ACC112 (cell line): Measurements from ENCODE around the gene SASH3.
A peak's percentile ranks its signal among the peaks of the same experiment; 100 is the strongest.

ENCODE experiments used
- H2AFZ ChIP-seq: fragments of 200-600 bp; sonication (generic); one replicate; pipeline ENCODE4 v1.6.0; 2017; ENCODE audit warnings: antibody characterized with exemption, low read length; ENCODE audit not compliant: unreplicated experiment
- H3K27ac ChIP-seq: fragments of 200-600 bp; sonication (generic); 2 replicates; pipeline ENCODE4 v1.5.1; 2014; ENCODE audit warnings: low read depth, mild to moderate bottlenecking, antibody characterized with exemption, low read length, moderate library complexity
- H3K27me3 ChIP-seq: fragments of 200-600 bp; sonication (generic); 2 replicates; pipeline ENCODE4 v1.6.1; 2014; ENCODE audit warnings: mild to moderate bottlenecking, antibody characterized with exemption, low read length, moderate library complexity, mixed read lengths; ENCODE audit not compliant: insufficient read depth
- H3K36me3 ChIP-seq: fragments of 200-600 bp; sonication (generic); 2 replicates; pipeline ENCODE4 v1.6.1; 2016; ENCODE audit warnings: mild to moderate bottlenecking, antibody characterized with exemption, low read length, moderate library complexity, mixed read lengths; ENCODE audit not compliant: insufficient read depth
- H3K4me1 ChIP-seq: fragments of 200-600 bp; sonication (generic); one replicate; pipeline ENCODE4 v1.6.1; 2016; ENCODE audit warnings: low read length, mixed read lengths; ENCODE audit not compliant: insufficient read depth, unreplicated experiment, control insufficient read depth
- H3K4me3 ChIP-seq: fragments of 200-600 bp; sonication (generic); 2 replicates; pipeline ENCODE4 v1.5.1; 2014; ENCODE audit warnings: mild to moderate bottlenecking, low read depth, low read length
- H3K79me2 ChIP-seq: fragments of 200-600 bp; sonication (generic); one replicate; pipeline ENCODE4 v1.6.0; 2016; ENCODE audit warnings: low read length; ENCODE audit not compliant: control insufficient read depth, unreplicated experiment, insufficient read depth

SASH3 gene

DNA sequence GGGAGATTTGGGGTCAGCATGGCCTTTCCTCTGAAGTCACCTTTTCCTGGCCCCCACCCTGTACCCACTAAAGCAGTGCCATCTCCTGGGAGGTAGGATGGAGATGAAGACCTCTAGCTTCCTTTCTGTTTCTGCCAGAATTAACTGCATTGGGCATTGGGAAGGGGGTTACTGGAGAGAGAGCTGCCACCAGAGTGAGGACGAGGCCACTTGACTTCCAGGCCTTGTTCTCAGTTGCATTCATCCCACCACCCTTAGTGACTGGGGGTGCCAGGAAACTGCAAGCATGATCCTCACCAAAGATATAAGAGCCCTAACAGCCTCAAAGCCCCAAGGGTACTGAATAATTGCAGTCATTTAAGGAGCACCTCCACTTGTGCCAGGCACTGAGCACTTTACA lies 15.8 kb downstream of the SASH3 start:
- Histone ChIP-seq H3K4me1 (peaks cover 4% of the 10 kb centered on the region), H3K4me3 (no peak overlapping the region), H2AFZ (no peak overlapping the region), H3K36me3 (no peaks in the 10 kb centered on the region), H3K27me3 (no peaks in the 10 kb centered on the region), H3K27ac (no peak overlapping the region), H3K79me2 (no peaks in the 10 kb centered on the region)

DNA sequence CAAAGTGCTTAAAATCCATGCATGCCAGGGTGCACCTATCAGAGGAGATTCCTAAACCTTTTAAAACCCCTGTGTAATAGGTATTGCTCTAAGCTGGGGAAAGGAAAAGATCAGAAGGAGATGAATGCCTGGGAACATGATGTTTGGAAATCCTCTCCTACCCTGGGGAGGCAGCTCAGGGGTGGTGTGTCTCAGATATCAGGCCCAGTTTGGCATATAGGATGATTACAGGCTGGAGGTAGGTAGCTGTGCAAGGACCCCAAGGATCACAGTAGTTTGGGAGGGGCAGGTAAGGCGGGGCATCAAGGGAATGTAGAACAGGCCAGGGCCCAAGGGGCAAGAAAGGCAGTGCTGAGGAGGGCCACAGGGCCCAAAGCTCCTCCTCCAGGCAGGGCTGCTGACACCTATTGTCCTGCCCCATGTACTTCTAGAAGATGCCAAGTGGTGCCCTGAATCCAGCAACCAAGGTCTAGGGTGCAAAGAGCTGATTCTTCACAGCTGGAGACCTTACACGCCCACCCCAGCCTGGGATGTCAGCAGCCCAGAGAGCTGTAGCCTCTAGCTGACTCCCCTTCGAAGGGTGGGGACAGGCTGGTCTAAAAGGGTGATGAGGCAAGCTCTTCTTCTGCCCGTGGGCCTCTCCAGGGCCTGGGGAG lies 17.6 kb downstream of the SASH3 start:
- H3K4me3 ChIP-seq, result no peak overlapping the region
- H3K36me3 ChIP-seq, result no peaks in the 10 kb centered on the region
- no peak overlapping the region for H3K27ac ChIP-seq
- H2AFZ ChIP-seq, result no peak overlapping the region
- H3K27me3 ChIP-seq, result no peaks in the 10 kb centered on the region
- no peaks in the 10 kb centered on the region for H3K79me2 ChIP-seq
- peaks cover 4% of the 10 kb centered on the region for H3K4me1 ChIP-seq

DNA sequence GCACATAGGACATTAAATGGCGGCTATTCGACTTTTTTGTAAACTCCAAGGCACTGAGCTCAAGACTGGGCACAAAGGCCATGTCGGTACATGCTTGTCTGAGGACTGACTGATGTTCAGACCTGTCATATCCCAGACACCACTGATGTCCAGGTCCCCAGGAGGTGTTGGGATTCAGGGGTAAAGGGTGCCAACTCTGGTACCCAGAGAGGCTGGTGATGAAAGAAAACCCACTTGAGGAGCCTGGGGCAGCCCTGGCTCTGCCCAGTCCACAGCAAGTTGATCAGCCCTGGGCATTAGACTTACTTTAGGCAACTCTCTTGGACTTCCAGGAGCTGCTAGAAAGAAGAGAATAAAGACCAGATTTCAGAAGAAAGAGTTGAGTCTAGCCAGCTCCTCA lies 18.7 kb downstream of the SASH3 start:
- no peak overlapping the region for H3K27ac ChIP-seq
- no peak overlapping the region for H3K4me3 ChIP-seq
- no peak overlapping the region for H2AFZ ChIP-seq
- no peaks in the 10 kb centered on the region for H3K36me3 ChIP-seq
- no peaks in the 10 kb centered on the region for H3K27me3 ChIP-seq
- no peaks in the 10 kb centered on the region for H3K79me2 ChIP-seq
- H3K4me1 ChIP-seq, result peaks cover 4% of the 10 kb centered on the region

DNA sequence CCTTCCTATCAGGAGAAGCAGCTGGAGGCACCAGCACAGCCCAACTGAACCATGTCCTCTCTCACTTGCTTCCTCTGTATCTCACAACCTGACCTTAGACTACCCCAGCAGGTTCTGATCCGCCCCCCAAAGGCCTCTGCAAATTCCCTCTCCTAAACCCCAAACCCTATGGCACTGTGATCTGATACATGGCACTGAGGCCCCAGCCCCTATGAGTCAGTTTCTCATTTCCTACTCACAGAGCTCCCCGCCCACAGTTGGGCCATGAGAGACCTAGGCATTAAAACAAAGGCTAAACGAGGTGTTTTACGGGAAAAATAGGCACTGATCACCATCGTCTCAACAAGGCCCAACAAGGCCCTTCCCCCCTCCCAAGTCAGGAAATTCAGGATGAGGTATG lies 19.1 kb downstream of the SASH3 start:
- Histone ChIP-seq H3K36me3 (no peaks in the 10 kb centered on the region), H3K79me2 (no peaks in the 10 kb centered on the region), H3K27me3 (no peaks in the 10 kb centered on the region), H3K27ac (no peak overlapping the region), H3K4me3 (no peak overlapping the region), H3K4me1 (peaks cover 4% of the 10 kb centered on the region), H2AFZ (no peak overlapping the region)

DNA sequence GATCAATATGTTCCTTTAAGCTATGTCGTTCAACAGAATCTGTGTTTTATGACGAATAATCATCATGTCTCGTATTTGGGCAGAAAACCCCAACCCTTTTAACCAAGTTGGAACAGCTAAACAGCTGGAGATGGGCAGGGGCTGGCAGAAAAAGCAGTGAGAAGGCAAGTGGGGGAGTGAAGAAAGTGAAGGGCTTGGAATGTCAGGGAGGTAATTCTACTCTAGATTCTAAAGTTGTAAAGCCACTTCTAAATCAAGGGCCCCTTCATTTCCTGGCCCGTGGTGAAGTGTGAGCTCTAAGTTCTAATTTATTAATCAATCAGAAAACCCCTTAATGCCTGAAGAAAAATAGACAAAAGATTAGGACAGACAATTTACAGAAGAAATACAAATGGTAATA lies 20.4 kb downstream of the SASH3 start:
- Histone ChIP-seq H3K4me3 (no peak overlapping the region), H3K27ac (no peak overlapping the region), H3K36me3 (no peaks in the 10 kb centered on the region), H2AFZ (no peak overlapping the region), H3K27me3 (no peaks in the 10 kb centered on the region), H3K79me2 (no peaks in the 10 kb centered on the region), H3K4me1 (peaks cover 4% of the 10 kb centered on the region)

GRCh38 chrX:129802863-129803262 lies 23.1 kb downstream of the SASH3 start:
- H3K36me3 ChIP-seq, result no peaks in the 10 kb centered on the region
- peaks cover 6% of the 10 kb centered on the region for H3K4me1 ChIP-seq
- H3K79me2 ChIP-seq, result no peaks in the 10 kb centered on the region
- no peak overlapping the region for H3K4me3 ChIP-seq
- no peak overlapping the region for H2AFZ ChIP-seq
- no peak overlapping the region for H3K27ac ChIP-seq
- H3K27me3 ChIP-seq, result no peaks in the 10 kb centered on the region

DNA sequence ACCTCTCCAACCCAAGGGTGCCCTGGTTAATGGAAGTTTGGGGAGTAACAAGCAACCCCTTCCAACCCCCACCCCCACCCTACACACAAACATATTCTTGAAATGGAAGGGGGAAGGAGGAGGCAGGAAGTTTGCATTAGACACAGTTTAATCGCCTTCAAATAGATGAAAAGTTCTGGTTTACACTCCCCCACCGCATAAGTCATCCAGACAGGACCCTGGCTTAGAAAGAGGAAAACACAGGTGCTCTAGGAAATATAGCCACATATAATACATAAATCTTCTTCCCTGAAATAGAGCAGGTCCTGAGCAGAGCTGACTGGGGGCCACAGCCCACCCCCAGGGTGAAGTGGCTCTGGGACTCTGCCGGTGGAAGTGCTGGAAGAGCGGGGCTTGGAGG lies 25.1 kb downstream of the SASH3 start:
- peaks cover 6% of the 10 kb centered on the region for H3K36me3 ChIP-seq
- H3K27me3 ChIP-seq, result no peaks in the 10 kb centered on the region
- H3K27ac ChIP-seq, result no peak overlapping the region
- H3K4me1 ChIP-seq, result peaks cover 17% of the 10 kb centered on the region
- H3K79me2 ChIP-seq, result no peaks in the 10 kb centered on the region
- H3K4me3 ChIP-seq, result no peak overlapping the region
- H2AFZ ChIP-seq, result no peak overlapping the region

DNA sequence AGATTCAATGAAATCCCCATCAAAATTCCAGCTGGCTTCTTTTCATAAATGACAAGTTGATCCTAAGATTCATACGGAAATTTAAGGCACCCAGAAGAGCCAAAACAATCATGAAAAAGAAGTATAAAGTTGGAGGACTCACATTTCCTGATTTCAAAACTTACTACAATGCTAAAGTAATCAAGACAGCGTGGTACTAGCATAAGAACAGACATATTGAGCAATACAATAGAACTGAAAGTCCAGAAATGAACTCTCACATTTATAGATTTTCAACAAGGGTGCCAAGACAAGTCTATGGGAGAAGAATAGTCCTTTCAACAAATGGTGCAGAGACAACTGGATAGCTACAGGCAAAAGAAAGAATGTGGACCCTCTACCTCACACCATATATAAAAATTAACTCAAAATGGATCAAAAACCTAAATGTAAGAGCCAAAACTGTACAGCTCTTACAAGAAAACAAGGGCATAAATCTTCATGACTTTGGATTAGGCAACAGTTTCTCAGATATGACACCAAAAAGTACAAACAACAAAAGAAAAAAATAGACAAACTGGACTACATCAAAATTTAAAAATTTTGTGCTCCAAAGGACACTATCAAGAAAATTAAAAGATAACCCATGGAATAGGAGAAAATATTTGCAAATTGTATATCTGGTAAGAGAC lies 28.5 kb downstream of the SASH3 start:
- Histone ChIP-seq H3K27me3 (no peaks in the 10 kb centered on the region), H3K4me3 (no peak overlapping the region), H2AFZ (no peak overlapping the region), H3K79me2 (no peaks in the 10 kb centered on the region), H3K36me3 (peaks cover 6% of the 10 kb centered on the region), H3K27ac (peak overlapping the region; percentile 69), H3K4me1 (peaks cover 17% of the 10 kb centered on the region)

GRCh38 chrX:129808829-129809796 lies 29.4 kb downstream of the SASH3 start:
- no peak overlapping the region for H2AFZ ChIP-seq
- H3K4me3 ChIP-seq, result no peak overlapping the region
- peak overlapping the region; percentile 69 for H3K27ac ChIP-seq
- no peaks in the 10 kb centered on the region for H3K27me3 ChIP-seq
- peaks cover 17% of the 10 kb centered on the region for H3K4me1 ChIP-seq
- no peaks in the 10 kb centered on the region for H3K79me2 ChIP-seq
- H3K36me3 ChIP-seq, result peaks cover 6% of the 10 kb centered on the region

- peaks cover 6% of the 10 kb centered on the region for H3K36me3 ChIP-seq
- H2AFZ ChIP-seq, result no peak overlapping the region
- H3K27ac ChIP-seq, result no peak overlapping the region
- no peak overlapping the region for H3K4me3 ChIP-seq
- no peaks in the 10 kb centered on the region for H3K27me3 ChIP-seq
- H3K4me1 ChIP-seq, result peaks cover 7% of the 10 kb centered on the region
- peaks cover 2% of the 10 kb centered on the region for H3K79me2 ChIP-seq
These were observed 34.1 kb downstream of the SASH3 start for GRCh38 chrX:129813662-129814368.
